Memory B cell (primary cell): Measurements from ENCODE around the gene FABP6.
"Not testable (repeated sequence)": the region's sequence is repeated elsewhere in the genome, so short reads cannot be mapped to it uniquely, and the experiment has no call there.

ENCODE experiments used
- ATAC-seq: fragments of 150-1000 bp; cut with Tn5 transposase; 2 replicates; pipeline ENCODE4 v1.10.0; 2021; ENCODE audit warnings: low read depth, mild to moderate bottlenecking, moderate library complexity
- DNase-seq, 2 donors: peaks; one replicate each; pipeline ENCODE4 v3.0.0; 2022; ENCODE audit warnings: low spot score in 2 of 2
- H3K27ac Mint-ChIP-seq: one replicate; pipeline ENCODE4 v1.8.0; 2022; ENCODE audit warnings: mild to moderate bottlenecking, moderate library complexity, mixed read lengths
- H3K27me3 Mint-ChIP-seq: one replicate; pipeline ENCODE4 v1.8.0; 2022; ENCODE audit warnings: mixed read lengths
- H3K36me3 Mint-ChIP-seq: one replicate; pipeline ENCODE4 v1.8.0; 2022; ENCODE audit warnings: mild to moderate bottlenecking, mixed read lengths
- H3K4me1 Mint-ChIP-seq: one replicate; pipeline ENCODE4 v1.8.0; 2022; ENCODE audit warnings: mixed read lengths
- H3K4me3 Mint-ChIP-seq: one replicate; pipeline ENCODE4 v1.8.0; 2022; ENCODE audit warnings: mild to moderate bottlenecking, moderate library complexity, mixed read lengths
- H3K9me3 Mint-ChIP-seq: one replicate; pipeline ENCODE4 v1.8.0; 2022; ENCODE audit warnings: mixed read lengths

FABP6 gene

DNA sequence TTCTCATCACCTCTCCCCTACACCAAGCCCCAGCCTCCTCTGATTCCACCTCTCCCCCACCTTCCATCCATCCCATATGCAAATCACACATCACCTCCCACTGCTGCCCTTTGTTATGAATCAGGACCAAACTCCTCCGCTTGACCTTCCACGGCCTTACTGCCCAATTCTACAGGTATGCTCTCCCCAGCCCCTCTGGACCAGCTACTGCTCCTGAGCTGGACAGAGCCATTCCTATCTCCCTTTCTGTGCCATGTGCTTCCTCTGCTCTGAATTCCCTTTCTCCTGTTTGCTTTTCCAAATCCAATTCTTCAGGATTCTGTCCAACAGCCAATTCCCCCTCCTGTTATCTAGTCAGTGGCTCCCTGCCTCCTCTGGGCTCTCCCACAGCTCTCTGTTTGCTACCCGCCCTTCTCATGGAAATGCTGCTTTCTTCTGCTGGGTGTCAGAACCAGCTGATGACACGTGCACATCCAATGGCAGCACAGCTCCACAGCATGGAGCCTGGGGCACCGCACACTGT is 8.3 kb downstream of the FABP6 start:
- Mint-ChIP-seq H3K27ac (no peak overlapping the region), H3K9me3 (no peaks in the 10 kb centered on the region), H3K4me1 (no peaks in the 10 kb centered on the region), H3K27me3 (peaks cover 17% of the 10 kb centered on the region), H3K36me3 (no peaks in the 10 kb centered on the region), H3K4me3 (no peak overlapping the region)
- DNase-seq (no peak), ATAC-seq (no peak)

GRCh38 chr5:160240350-160240749 is 11.0 kb downstream of the FABP6 start:
- ATAC-seq (no peak), DNase-seq (no peak)
- Mint-ChIP-seq H3K4me1 (no peaks in the 10 kb centered on the region), H3K27ac (no peak overlapping the region), H3K9me3 (no peaks in the 10 kb centered on the region), H3K4me3 (no peak overlapping the region), H3K36me3 (no peaks in the 10 kb centered on the region), H3K27me3 (peaks cover 20% of the 10 kb centered on the region)

DNA sequence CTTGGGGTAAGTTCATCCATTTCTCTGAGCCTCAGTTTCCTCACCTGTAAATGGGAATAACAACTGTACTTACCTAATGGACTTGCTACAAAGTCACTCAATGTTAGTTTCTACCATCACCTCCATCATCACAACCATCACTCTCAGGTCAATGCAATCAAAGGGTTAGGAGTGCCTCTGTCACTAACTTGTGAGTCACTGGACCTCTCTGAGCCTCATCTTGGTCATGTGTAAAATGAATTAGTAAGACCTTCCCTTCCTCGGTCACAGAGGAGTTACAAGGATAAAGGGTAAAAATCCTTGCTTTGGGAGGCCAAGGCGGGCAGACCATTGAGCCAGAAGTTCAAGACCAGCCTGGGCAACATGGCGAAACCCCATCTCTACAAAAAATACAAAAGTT is 12.8 kb downstream of the FABP6 start:
- no peak for DNase-seq
- no peaks in the 10 kb centered on the region for H3K4me1 Mint-ChIP-seq

DNA sequence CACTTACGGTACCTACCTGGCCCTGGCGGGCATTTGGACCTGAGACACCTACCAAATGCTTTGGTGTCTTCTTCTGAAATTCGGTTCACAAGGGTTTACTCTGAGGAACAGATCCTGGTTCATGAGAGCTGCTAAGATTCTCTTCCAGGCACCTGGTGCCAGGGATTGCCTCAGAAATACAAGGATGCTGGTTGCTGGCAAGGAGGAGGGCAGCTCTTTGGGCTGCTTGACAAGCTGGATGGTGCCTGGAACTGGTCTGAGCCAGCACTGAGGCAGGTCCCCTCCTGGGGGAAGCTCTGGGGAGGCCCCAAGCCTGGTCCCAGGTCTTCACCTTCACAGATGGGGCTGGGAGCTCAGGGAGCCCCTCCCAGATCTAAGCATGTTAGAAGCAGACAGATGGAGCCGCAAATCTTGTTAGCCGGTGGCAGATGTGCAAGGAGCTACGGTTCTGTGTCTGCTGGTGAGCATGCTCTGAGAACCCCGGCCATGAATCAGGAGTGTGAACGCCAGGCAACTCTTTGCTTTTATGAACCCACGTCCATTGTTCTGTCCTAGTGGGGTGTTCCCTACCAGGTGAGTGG is 16.3 kb downstream of the FABP6 start:
- H3K36me3 Mint-ChIP-seq: no peaks in the 10 kb centered on the region
- no peak for ATAC-seq
- H3K27me3 Mint-ChIP-seq: peaks cover 5% of the 10 kb centered on the region
- no peak overlapping the region for H3K4me3 Mint-ChIP-seq
- no peak for DNase-seq
- no peak overlapping the region for H3K27ac Mint-ChIP-seq
- H3K9me3 Mint-ChIP-seq: no peaks in the 10 kb centered on the region
- H3K4me1 Mint-ChIP-seq: no peaks in the 10 kb centered on the region

More for the DNA sequence above, 12.8 kb downstream of the FABP6 start:
- Mint-ChIP-seq H3K27ac (no peak overlapping the region), H3K27me3 (peaks cover 20% of the 10 kb centered on the region), H3K4me3 (no peak overlapping the region), H3K36me3 (no peaks in the 10 kb centered on the region), H3K9me3 (no peaks in the 10 kb centered on the region)
- no peak for ATAC-seq

GRCh38 chr5:160249570-160249969 is 20.3 kb downstream of the FABP6 start:
- H3K4me3 Mint-ChIP-seq, H3K36me3 Mint-ChIP-seq, H3K27ac Mint-ChIP-seq, DNase-seq, ATAC-seq, H3K9me3 Mint-ChIP-seq, H3K27me3 Mint-ChIP-seq, H3K4me1 Mint-ChIP-seq: not testable (repeated sequence)

DNA sequence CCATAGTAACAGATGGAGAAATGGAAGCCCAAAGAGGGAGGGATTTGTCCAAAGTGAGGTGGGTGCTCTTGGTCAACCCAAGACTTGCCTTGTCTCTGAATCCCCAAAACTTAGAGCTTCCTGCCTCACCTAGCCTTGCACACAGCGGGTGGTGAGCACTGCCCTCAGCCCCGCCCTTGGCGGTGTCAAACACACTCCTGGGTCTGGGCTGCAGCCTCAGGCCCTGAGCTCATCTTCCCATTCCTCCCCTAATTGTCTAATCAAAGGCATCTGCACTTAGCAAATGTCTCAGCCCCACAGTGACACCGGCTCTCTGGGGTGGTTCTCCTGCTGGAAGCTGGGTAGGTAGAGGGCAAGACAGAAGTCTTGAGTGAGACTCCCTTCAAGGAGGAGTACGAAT is 20.9 kb downstream of the FABP6 start:
- H3K4me1 Mint-ChIP-seq: no peaks in the 10 kb centered on the region
- H3K27ac Mint-ChIP-seq: no peak overlapping the region
- H3K36me3 Mint-ChIP-seq: no peaks in the 10 kb centered on the region
- no peak overlapping the region for H3K4me3 Mint-ChIP-seq
- no peak for ATAC-seq
- DNase-seq: no peak
- no peaks in the 10 kb centered on the region for H3K27me3 Mint-ChIP-seq
- H3K9me3 Mint-ChIP-seq: no peaks in the 10 kb centered on the region

- no peaks in the 10 kb centered on the region for H3K36me3 Mint-ChIP-seq
- ATAC-seq: no peak
- no peaks in the 10 kb centered on the region for H3K4me1 Mint-ChIP-seq
- H3K4me3 Mint-ChIP-seq: no peak overlapping the region
- DNase-seq: no peak
- H3K27ac Mint-ChIP-seq: no peak overlapping the region
- H3K27me3 Mint-ChIP-seq: no peaks in the 10 kb centered on the region
- no peaks in the 10 kb centered on the region for H3K9me3 Mint-ChIP-seq
Observed at GRCh38 chr5:160250826-160251225, 21.5 kb downstream of the FABP6 start.

- H3K4me3 Mint-ChIP-seq: no peak overlapping the region
- H3K36me3 Mint-ChIP-seq: no peaks in the 10 kb centered on the region
- DNase-seq (no peak), ATAC-seq (no peak)
- H3K4me1 Mint-ChIP-seq: no peaks in the 10 kb centered on the region
- H3K27ac Mint-ChIP-seq: no peak overlapping the region
- no peaks in the 10 kb centered on the region for H3K27me3 Mint-ChIP-seq
- no peaks in the 10 kb centered on the region for H3K9me3 Mint-ChIP-seq
Observed at GRCh38 chr5:160251406-160252155, 22.3 kb downstream of the FABP6 start.

- no peak for ATAC-seq
- Mint-ChIP-seq H3K27ac (no peak overlapping the region), H3K4me1 (no peaks in the 10 kb centered on the region), H3K4me3 (no peak overlapping the region), H3K36me3 (no peaks in the 10 kb centered on the region), H3K9me3 (no peaks in the 10 kb centered on the region), H3K27me3 (no peaks in the 10 kb centered on the region)
- no peak for DNase-seq
Observed at GRCh38 chr5:160252916-160253315, 23.6 kb downstream of the FABP6 start.

GRCh38 chr5:160253441-160253840 is 24.1 kb downstream of the FABP6 start:
- H3K36me3 Mint-ChIP-seq: no peaks in the 10 kb centered on the region
- DNase-seq (no peak), ATAC-seq (no peak)
- no peak overlapping the region for H3K4me3 Mint-ChIP-seq
- H3K4me1 Mint-ChIP-seq: no peaks in the 10 kb centered on the region
- H3K27me3 Mint-ChIP-seq: peaks cover 2% of the 10 kb centered on the region
- H3K27ac Mint-ChIP-seq: no peak overlapping the region
- no peaks in the 10 kb centered on the region for H3K9me3 Mint-ChIP-seq

GRCh38 chr5:160254706-160255105 is 25.4 kb downstream of the FABP6 start:
- no peaks in the 10 kb centered on the region for H3K4me1 Mint-ChIP-seq
- no peaks in the 10 kb centered on the region for H3K36me3 Mint-ChIP-seq
- H3K9me3 Mint-ChIP-seq: no peaks in the 10 kb centered on the region
- H3K4me3 Mint-ChIP-seq: no peak overlapping the region
- H3K27me3 Mint-ChIP-seq: peaks cover 2% of the 10 kb centered on the region
- ATAC-seq (no peak), DNase-seq (no peak)
- no peak overlapping the region for H3K27ac Mint-ChIP-seq

DNA sequence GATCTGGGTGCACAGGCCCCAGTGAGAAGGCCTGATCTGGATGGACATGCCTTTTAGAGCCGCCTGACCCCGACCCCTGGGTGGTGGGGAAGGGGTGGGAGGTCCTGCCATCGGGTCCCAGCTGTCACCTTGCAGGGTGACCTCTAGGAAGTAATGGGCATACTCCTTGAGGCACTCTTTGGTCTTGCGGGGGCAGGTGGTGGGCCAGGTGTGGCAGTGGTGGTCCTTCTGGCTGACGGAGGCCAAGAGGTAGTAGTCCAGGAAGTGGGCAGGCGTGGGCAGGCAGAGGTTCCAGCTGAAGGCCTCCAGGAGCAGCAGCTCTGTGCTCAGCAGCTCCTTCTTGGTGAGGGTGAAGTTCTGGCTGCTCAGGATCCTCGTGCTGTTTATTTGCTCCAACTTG is 30.0 kb downstream of the FABP6 start:
- no peak overlapping the region for H3K27ac Mint-ChIP-seq
- DNase-seq (no peak), ATAC-seq (no peak)
- no peaks in the 10 kb centered on the region for H3K36me3 Mint-ChIP-seq
- H3K4me3 Mint-ChIP-seq: no peak overlapping the region
- no peaks in the 10 kb centered on the region for H3K9me3 Mint-ChIP-seq
- peaks cover 10% of the 10 kb centered on the region for H3K27me3 Mint-ChIP-seq
- H3K4me1 Mint-ChIP-seq: peaks cover 12% of the 10 kb centered on the region

DNA sequence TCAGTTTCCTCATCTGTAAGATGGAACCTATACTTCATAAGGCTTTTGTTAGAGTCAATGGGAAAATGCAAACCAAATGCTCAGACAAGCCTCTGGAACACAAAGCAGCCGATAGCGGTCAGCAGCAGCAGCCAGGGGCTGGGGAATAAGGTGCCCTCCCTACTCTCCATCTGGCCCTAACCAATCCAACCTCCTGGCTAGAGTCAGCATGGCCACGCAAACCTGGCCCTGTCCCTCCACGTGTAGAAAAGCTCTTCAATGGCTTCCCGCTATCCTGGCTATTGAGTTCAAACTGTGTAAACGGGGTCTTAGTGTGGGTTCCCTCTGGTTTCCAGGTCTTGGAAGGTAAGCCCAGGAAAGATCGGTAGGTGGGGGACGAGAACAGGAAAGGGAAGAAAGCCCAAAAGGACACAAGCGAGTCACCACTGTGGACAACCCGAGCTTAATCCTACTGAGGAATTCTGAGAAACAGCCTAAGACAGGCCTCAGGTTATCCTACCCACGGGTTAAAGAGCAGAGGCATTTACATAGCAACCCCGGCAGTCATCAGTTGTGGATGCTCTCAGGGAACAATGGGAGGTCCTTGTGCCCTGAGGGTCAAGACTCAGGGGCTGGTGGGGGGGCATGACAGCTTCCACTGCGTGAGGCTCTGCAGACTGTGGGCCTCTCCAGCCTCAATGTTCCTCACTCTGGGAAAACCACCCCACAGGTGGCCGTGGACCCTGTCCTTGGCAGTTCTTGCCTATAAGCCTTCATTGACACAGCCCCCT is 30.9 kb downstream of the FABP6 start:
- no peak for ATAC-seq
- no peak for DNase-seq
- Mint-ChIP-seq H3K27ac (no peak overlapping the region), H3K4me3 (no peak overlapping the region), H3K27me3 (peaks cover 12% of the 10 kb centered on the region), H3K9me3 (no peaks in the 10 kb centered on the region), H3K36me3 (no peaks in the 10 kb centered on the region), H3K4me1 (peaks cover 12% of the 10 kb centered on the region)
